Spleen (tissue), 11 donors: ENCODE measurements around the gene PSAT1. TPM values are rescaled to one million over a fixed set of nuclear protein-coding genes. Genes with fewer than 3 reads are reported as not detected.

Source experiments
- DNase-seq: peaks from one replicate; pipeline ENCODE4 v3.0.0-alpha.2; 2020
- H3K27ac ChIP-seq, 8 donors: fragments of 200-600 bp; sonication (generic) in 7 of 8; 1 replicate in 4 of 8; 2 replicates in 4 of 8; pipeline versions ENCODE4 v1.5.0 to v1.8.0; 2016 to 2021; ENCODE audit warnings: inconsistent platforms in 4 of 8, mild to moderate bottlenecking in 4 of 8, moderate library complexity in 1 of 8
- H3K27me3 ChIP-seq, 7 donors: fragments of 200-600 bp; sonication (generic) in 6 of 7; replicated peaks in 1 of 7; 1 replicate in 4 of 7; 2 replicates in 3 of 7; pipeline versions ENCODE4 v1.5.0 to v1.8.0; 2016 to 2021; ENCODE audit warnings: inconsistent platforms in 3 of 7, mild to moderate bottlenecking in 1 of 7
- H3K36me3 ChIP-seq, 6 donors: fragments of 200-600 bp; sonication (generic) in 5 of 6; 1 replicate in 4 of 6; 2 replicates in 2 of 6; pipeline versions ENCODE4 v1.5.0 to v1.8.0; 2016 to 2021; ENCODE audit warnings: inconsistent platforms in 2 of 6
- H3K4me1 ChIP-seq, 6 donors: fragments of 200-600 bp; sonication (generic) in 5 of 6; 1 replicate in 3 of 6; 2 replicates in 3 of 6; pipeline versions ENCODE4 v1.5.0 to v1.8.0; 2016 to 2021; ENCODE audit warnings: inconsistent platforms in 3 of 6
- H3K4me3 ChIP-seq, 8 donors: fragments of 200-600 bp; sonication (generic) in 7 of 8; 1 replicate in 4 of 8; 2 replicates in 4 of 8; pipeline versions ENCODE4 v1.5.0 to v1.8.0; 2016 to 2021; ENCODE audit warnings: inconsistent platforms in 4 of 8, mild to moderate bottlenecking in 4 of 8, moderate library complexity in 2 of 8
- H3K9me3 ChIP-seq, 8 donors: fragments of 200-600 bp; sonication (generic) in 7 of 8; 1 replicate in 4 of 8; 2 replicates in 4 of 8; pipeline versions ENCODE4 v1.5.0 to v1.8.0; 2016 to 2021; ENCODE audit warnings: inconsistent platforms in 4 of 8
- POLR2A ChIP-seq, 3 donors: fragments of 450-650 bp; IDR thresholded peaks; one replicate each; pipeline ENCODE4 v1.5.1; 2017; ENCODE audit warnings: antibody characterized with exemption in 3 of 3, mild to moderate bottlenecking in 1 of 3
- POLR2AphosphoS5 ChIP-seq, 3 donors: sonication (generic); formaldehyde crosslinking; IDR thresholded peaks; one replicate each; pipeline ENCODE4 v1.5.1; 2017; ENCODE audit warnings: antibody characterized with exemption in 3 of 3
- WGBS, 5 donors: extraction: QIAGEN DNeasy Blood & Tissue Kit in 3 of 5; methylation state at CpG; one replicate each; pipeline versions ENCODE4 v1.1.5 to v1.1.7; 2013 to 2018; 5-methylcytosine and 5-hydroxymethylcytosine counted together
- intact Hi-C: fragments of 100-400 bp; cut with DNase I; formaldehyde crosslinking; loops from one replicate; pipeline ENCODE4 v1.15.0; 2023; ENCODE audit warnings: low total_unique reads
- polyA plus RNA-seq, 3 donors: library from polyadenylated mRNA; stranded (reverse); fragments of 200-250 nt; gene quantifications; one replicate each; pipeline ENCODE4 v1.2.1, GENCODE V29; 2013
- total RNA-seq, 7 donors: library from RNA; depleted of rRNA in 3 of 7; stranded (reverse); fragments of >200 nt in 3 of 7; fragmentation: NEBNext Ultra II Directional in 4 of 7; extraction: Animal tissue kit (Norgen Biotek cat#: 25700) in 4 of 7; gene quantifications; one replicate each; pipeline versions ENCODE4 v1.1.0 to v1.2.1, GENCODE V29; 2016 to 2021
- TF ChIP-seq, protein P1 (sequence below), 11 experiments: fragments of 200-600 bp in 7 of 11; fragments of 450-650 bp in 4 of 11; sonication (generic) in 4 of 11; IDR thresholded peaks in 8 of 11; conservative IDR thresholded peaks in 3 of 11; 1 replicate in 7 of 11; 2 replicates in 4 of 11; pipeline versions ENCODE4 v1.4.0 to v1.8.0; 2016 to 2021; ENCODE audit warnings: antibody characterized with exemption in 11 of 11, inconsistent platforms in 4 of 11, mild to moderate bottlenecking in 1 of 11
- donor health status: healthy with polysubstance abuse.
- donor health status: DM: no; HTN: no; CAD: no; lungs with moderate emphysema.
- donor health status: DM: no; HTN: no; CAD: no.
- donor health status: Bipolar disorder and iron deficiency.
- donor health status: healthy.
- donor health status: DM: no; HTN: no; CAD: no.
- donor health status: DM: yes; HTN: yes; CAD: no.

Gene PSAT1
- total and polyA plus RNA-seq, 10 donors = 2.7 to 14.0 (median 6.6) TPM

DNA sequence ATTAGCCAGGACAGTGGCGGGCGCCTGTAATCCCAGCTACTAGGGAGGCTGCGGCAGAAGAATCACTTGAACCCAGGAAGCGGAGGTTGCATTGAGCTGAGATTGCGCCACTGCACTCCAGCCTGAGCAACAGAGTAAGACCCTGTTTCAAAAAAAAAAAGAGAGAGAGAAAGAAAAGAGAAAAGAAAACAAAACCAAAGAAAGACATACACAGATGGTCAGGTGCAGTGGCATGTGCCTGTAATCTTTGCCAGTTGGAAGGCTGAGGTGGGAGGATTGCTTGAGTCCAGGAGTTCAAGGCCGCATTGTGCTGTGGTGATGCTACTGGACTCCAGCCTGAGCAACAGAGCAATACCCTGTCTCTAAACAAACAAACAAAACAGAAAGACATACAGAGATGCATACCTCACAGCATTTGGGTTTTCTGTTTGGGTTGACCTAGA is 10.0 kb upstream of the PSAT1 start:
- H3K27me3 ChIP-seq = no peaks in the 10 kb centered on the region
- H3K4me3 ChIP-seq = no peak overlapping the region
- 83 to 98% (median 93%) methylated on average over 6 of the region's 6 CpGs for WGBS, 5 donors
- no peak for DNase-seq
- H3K36me3 ChIP-seq = no peaks in the 10 kb centered on the region
- TF ChIP-seq, protein P1, sequence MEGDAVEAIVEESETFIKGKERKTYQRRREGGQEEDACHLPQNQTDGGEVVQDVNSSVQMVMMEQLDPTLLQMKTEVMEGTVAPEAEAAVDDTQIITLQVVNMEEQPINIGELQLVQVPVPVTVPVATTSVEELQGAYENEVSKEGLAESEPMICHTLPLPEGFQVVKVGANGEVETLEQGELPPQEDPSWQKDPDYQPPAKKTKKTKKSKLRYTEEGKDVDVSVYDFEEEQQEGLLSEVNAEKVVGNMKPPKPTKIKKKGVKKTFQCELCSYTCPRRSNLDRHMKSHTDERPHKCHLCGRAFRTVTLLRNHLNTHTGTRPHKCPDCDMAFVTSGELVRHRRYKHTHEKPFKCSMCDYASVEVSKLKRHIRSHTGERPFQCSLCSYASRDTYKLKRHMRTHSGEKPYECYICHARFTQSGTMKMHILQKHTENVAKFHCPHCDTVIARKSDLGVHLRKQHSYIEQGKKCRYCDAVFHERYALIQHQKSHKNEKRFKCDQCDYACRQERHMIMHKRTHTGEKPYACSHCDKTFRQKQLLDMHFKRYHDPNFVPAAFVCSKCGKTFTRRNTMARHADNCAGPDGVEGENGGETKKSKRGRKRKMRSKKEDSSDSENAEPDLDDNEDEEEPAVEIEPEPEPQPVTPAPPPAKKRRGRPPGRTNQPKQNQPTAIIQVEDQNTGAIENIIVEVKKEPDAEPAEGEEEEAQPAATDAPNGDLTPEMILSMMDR (IDR thresholded peaks at IDR 0.05 in 8 of 11, conservative IDR thresholded peaks at IDR 0.05 in 3 of 11) = no peak
- TF ChIP-seq POLR2AphosphoS5 (IDR thresholded peaks at IDR 0.05) (no peak), POLR2A (IDR thresholded peaks at IDR 0.05) (no peak)
- no peak overlapping the region for H3K27ac ChIP-seq
- intact Hi-C loops = no loop called here
- peaks cover 0 to 4% (median 0%) of the 10 kb centered on the region in 8 donors for H3K9me3 ChIP-seq
- H3K4me1 ChIP-seq = no peaks in the 10 kb centered on the region

DNA sequence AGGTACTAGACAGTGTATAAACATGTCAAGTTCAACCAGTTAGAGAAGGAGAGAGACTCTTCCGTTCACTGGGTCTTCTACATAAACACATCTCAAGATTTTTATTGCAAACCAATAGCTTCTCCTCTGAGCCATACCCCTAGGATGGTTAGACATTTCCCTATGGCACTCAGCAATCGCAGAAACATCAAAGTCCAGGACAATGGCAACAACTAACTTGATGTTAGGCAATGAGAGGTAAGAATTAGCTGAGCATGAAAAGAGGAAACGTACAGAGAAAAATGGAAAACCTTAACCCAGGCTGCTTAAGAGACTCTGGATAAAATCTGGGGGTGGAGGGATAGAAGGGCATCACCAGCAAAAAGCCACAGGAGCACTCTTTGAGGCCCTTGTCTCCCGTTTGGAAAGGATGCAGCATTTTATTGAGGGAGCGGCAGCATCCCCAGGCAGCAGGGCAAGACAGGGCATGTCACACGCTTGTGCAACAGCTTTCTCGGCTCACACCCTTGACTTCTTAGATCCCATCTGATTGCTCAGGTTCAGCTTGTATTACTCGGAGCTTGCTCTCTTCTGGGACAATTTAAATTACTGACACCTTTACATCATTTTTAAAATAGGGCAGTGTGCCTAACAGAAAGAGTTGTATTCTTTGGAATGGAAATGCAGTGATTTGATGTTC is 8.6 kb upstream of the PSAT1 start:
- peaks cover 0 to 4% (median 0%) of the 10 kb centered on the region in 8 donors for H3K9me3 ChIP-seq
- no peaks in the 10 kb centered on the region for H3K36me3 ChIP-seq
- no peak overlapping the region for H3K4me3 ChIP-seq
- TF ChIP-seq, protein P1 (IDR thresholded peaks at IDR 0.05 in 8 of 11, conservative IDR thresholded peaks at IDR 0.05 in 3 of 11) = no peak
- TF ChIP-seq POLR2A (IDR thresholded peaks at IDR 0.05) (no peak), POLR2AphosphoS5 (IDR thresholded peaks at IDR 0.05) (no peak)
- H3K27me3 ChIP-seq = no peaks in the 10 kb centered on the region
- intact Hi-C loops = no loop called here
- no peak for DNase-seq
- WGBS, 5 donors = 80 to 87% (median 86%) methylated on average over 8 of the region's 8 CpGs
- H3K4me1 ChIP-seq = no peaks in the 10 kb centered on the region
- H3K27ac ChIP-seq = no peak overlapping the region

DNA sequence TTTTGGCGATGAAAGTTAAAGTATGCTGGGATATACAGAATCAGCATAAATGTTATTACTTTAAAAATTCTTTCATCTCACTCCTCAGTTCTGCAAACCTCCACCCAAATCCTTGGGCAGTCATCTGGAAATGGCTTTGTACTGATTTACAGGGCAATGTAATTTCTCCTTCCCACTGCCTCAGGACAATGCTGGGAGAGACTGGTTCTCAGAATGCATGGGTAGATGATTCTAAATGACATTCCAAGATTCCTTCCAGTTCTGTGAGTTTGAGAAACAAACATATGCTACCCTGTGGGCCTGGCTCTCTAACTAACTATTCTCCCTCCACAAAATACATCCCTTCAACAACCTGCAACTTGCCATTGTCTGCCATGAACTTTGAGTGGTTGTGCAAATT is 7.5 kb upstream of the PSAT1 start:
- no peaks in the 10 kb centered on the region for H3K9me3 ChIP-seq
- H3K4me1 ChIP-seq = no peaks in the 10 kb centered on the region
- intact Hi-C loops = no loop called here
- no peak overlapping the region for H3K27ac ChIP-seq
- no peak for TF ChIP-seq POLR2AphosphoS5 (IDR thresholded peaks at IDR 0.05)
- no peak for TF ChIP-seq POLR2A (IDR thresholded peaks at IDR 0.05)
- TF ChIP-seq, protein P1 (IDR thresholded peaks at IDR 0.05 in 8 of 11, conservative IDR thresholded peaks at IDR 0.05 in 3 of 11) = no peak
- H3K4me3 ChIP-seq = no peak overlapping the region
- no peak for DNase-seq
- H3K36me3 ChIP-seq = no peaks in the 10 kb centered on the region
- 93 to 100% (median 98%) methylated on average over 1 of the region's 1 CpG for WGBS, 5 donors
- H3K27me3 ChIP-seq = no peaks in the 10 kb centered on the region

DNA sequence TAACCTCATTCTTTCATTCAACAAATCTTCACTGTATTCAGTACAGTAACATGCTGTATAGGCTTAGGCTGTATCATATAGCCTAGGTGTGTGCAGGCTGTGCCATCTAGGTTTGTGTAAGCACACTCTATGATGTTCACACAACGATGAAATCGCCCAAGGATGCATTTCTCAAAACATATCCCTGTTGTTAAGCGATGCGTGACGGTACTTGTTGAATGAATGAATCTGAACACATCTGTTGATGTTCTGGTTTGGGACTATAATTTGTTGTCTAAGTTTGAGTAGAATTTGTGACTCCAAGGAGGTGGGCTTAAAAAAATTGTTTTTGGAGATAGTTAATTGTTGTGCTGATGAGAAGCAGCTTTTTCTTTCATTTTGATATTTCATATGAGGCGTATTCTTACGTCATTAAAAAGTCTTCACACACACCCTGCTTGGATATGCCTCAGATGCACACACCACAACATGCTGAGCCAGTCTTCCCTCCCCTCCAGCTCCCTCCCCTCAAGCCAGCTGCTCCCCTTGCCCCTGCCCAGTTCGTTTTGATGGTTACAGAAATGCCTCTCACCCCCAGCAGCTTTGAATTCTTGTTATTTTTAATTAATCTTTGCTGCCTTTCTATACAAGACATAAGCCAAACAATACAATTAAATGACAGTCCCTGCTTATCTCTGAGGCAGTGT is 5.5 kb upstream of the PSAT1 start:
- no peak overlapping the region for H3K27ac ChIP-seq
- WGBS, 5 donors = 75 to 92% (median 87%) methylated on average over 8 of the region's 8 CpGs
- peaks cover 0 to 6% (median 0%) of the 10 kb centered on the region in 7 donors for H3K27me3 ChIP-seq
- no peak for TF ChIP-seq POLR2AphosphoS5 (IDR thresholded peaks at IDR 0.05)
- TF ChIP-seq, protein P1 (IDR thresholded peaks at IDR 0.05 in 8 of 11, conservative IDR thresholded peaks at IDR 0.05 in 3 of 11) = no peak
- TF ChIP-seq POLR2A (IDR thresholded peaks at IDR 0.05) = no peak
- H3K9me3 ChIP-seq = no peaks in the 10 kb centered on the region
- DNase-seq = no peak
- intact Hi-C loops = no loop called here
- H3K4me3 ChIP-seq = no peak overlapping the region
- H3K4me1 ChIP-seq = peaks cover 0 to 10% (median 5%) of the 10 kb centered on the region in 6 donors
- no peaks in the 10 kb centered on the region for H3K36me3 ChIP-seq
